PC-3 (cell line): ENCODE results near the gene BCR. TPM values are rescaled to one million over a fixed set of nuclear protein-coding genes. Genes with fewer than 3 reads are reported as not detected.

Experiments used
- ATAC-seq: fragments of 200-7000 bp; cut with Tn5 transposase; 2 replicates; pipeline ENCODE4 v1.9.1; 2020; ENCODE audit warnings: mild to moderate bottlenecking, moderate library complexity
- BruUV-seq: library from RNA; stranded (reverse); fragments of 400-500 nt; replicated peaks from 2 replicates; lab custom pipeline; 2021; lab: Mats Ljungman, UMichigan
- CTCF ChIA-PET: fragments of 300-600 bp; sonication (Branson Sonifier 250); formaldehyde crosslinking; loops from one replicate; lab custom pipeline; 2022; ENCODE audit warnings: antibody characterized with exemption; lab: Charles Lee
- POLR2A ChIA-PET: fragments of 300-600 bp; sonication (Branson Sonifier 250); formaldehyde crosslinking; loops from one replicate; lab custom pipeline; 2022; ENCODE audit warnings: antibody characterized with exemption; ENCODE audit not compliant: unreplicated experiment; lab: Charles Lee
- DNase-seq: peaks from one replicate; pipeline ENCODE4 v3.0.0-alpha.2; 2015
- H2AFZ ChIP-seq: fragments of 300-600 bp; sonication (generic); 2 replicates; pipeline ENCODE4 v1.6.0; 2016; ENCODE audit warnings: antibody characterized with exemption, low read length
- H3F3A ChIP-seq: fragments of 300-600 bp; sonication (generic); one replicate; pipeline ENCODE4 v1.6.0; 2017; ENCODE audit warnings: antibody characterized with exemption, low read length, control low read depth, mild to moderate bottlenecking; ENCODE audit not compliant: unreplicated experiment
- H3K27ac ChIP-seq: fragments of 300-600 bp; sonication (generic); 2 replicates; pipeline ENCODE4 v1.5.1; 2016; ENCODE audit warnings: mild to moderate bottlenecking, low read length
- H3K27me3 ChIP-seq: fragments of 300-600 bp; sonication (generic); 2 replicates; pipeline ENCODE4 v1.6.1; 2016; ENCODE audit warnings: low read length, mixed read lengths
- H3K36me3 ChIP-seq: fragments of 300-600 bp; sonication (generic); 2 replicates; pipeline ENCODE4 v1.6.1; 2016; ENCODE audit warnings: low read depth, mixed run types, low read length, mixed read lengths
- H3K4me1 ChIP-seq: fragments of 300-600 bp; sonication (generic); 2 replicates; pipeline ENCODE4 v1.5.1; 2016; ENCODE audit warnings: low read length; ENCODE audit not compliant: insufficient read depth
- H3K4me2 ChIP-seq: fragments of 300-600 bp; sonication (generic); 2 replicates; pipeline ENCODE4 v1.6.0; 2016; ENCODE audit warnings: low read length
- H3K4me3 ChIP-seq: fragments of 300-600 bp; sonication (generic); 2 replicates; pipeline ENCODE4 v1.5.1; 2016; ENCODE audit warnings: mild to moderate bottlenecking, low read length, mixed read lengths
- H3K79me2 ChIP-seq: fragments of 300-600 bp; sonication (generic); 2 replicates; pipeline ENCODE4 v1.6.1; 2017; ENCODE audit warnings: low read length, mixed read lengths
- H3K9ac ChIP-seq: fragments of 300-600 bp; sonication (generic); 2 replicates; pipeline ENCODE4 v1.6.0; 2016; ENCODE audit warnings: mild to moderate bottlenecking, low read length
- H3K9me2 ChIP-seq: fragments of 300-600 bp; sonication (generic); replicated peaks from 2 replicates; pipeline ENCODE4 v1.6.1; 2016; ENCODE audit warnings: mixed run types, low read length, mixed read lengths
- H3K9me3 ChIP-seq: fragments of 300-600 bp; sonication (generic); 2 replicates; pipeline ENCODE4 v1.6.1; 2016; ENCODE audit warnings: low read length, mixed read lengths
- H4K20me1 ChIP-seq: fragments of 300-600 bp; sonication (generic); 2 replicates; pipeline ENCODE4 v1.6.1; 2016; ENCODE audit warnings: low read length, mixed read lengths
- CTCF ChIP-seq: fragments of 300-600 bp; sonication (generic); conservative IDR thresholded peaks from 2 replicates; pipeline ENCODE4 v1.5.1; 2017; ENCODE audit warnings: antibody characterized with exemption, low read depth, mild to moderate bottlenecking, low read length
- EZH2 ChIP-seq: fragments of 300-600 bp; sonication (generic); IDR thresholded peaks from one replicate; pipeline ENCODE4 v1.6.1; 2017; ENCODE audit warnings: antibody characterized with exemption, mild to moderate bottlenecking, low read length; ENCODE audit not compliant: unreplicated experiment
- EZH2phosphoT487 ChIP-seq: fragments of 300-600 bp; sonication (generic); IDR thresholded peaks from 2 replicates; pipeline ENCODE4 v1.6.1; 2018; ENCODE audit warnings: mild to moderate bottlenecking, antibody characterized with exemption, low read length, borderline replicate concordance
- intact Hi-C: fragments of 100-400 bp; cut with micrococcal nuclease; formaldehyde crosslinking; loops from 2 replicates; pipeline ENCODE4 v1.9.0; 2023
- total RNA-seq: library from RNA; depleted of rRNA; stranded (reverse); fragments of >200 nt; gene quantifications from 2 replicates; pipeline ENCODE4 v1.2.3, GENCODE V29; 2014

Gene BCR
- total RNA-seq, 1 experiment from 2014 or later = 36.8 TPM

- no TSS peak for BruUV-seq
- Histone ChIP-seq H2AFZ (no peak overlapping the region), H3K36me3 (no peaks in the 10 kb centered on the region), H3F3A (no peaks in the 10 kb centered on the region), H3K4me2 (no peak overlapping the region), H3K27me3 (no peaks in the 10 kb centered on the region), H3K9ac (no peak overlapping the region), H3K79me2 (peaks cover 99% of the 10 kb centered on the region), H3K4me3 (no peak overlapping the region), H3K27ac (no peak overlapping the region), H3K4me1 (peaks cover 30% of the 10 kb centered on the region), H4K20me1 (no peaks in the 10 kb centered on the region), H3K9me2 (no peaks in the 10 kb centered on the region), H3K9me3 (no peaks in the 10 kb centered on the region)
- CTCF ChIA-PET = no interaction called here
- intact Hi-C loops = no loop called here
- POLR2A ChIA-PET = no interaction called here
- ATAC-seq (no peak), DNase-seq (no peak)
- no peak for TF ChIP-seq EZH2phosphoT487
- TF ChIP-seq CTCF = no peak
- TF ChIP-seq EZH2 = no peak
Measured at GRCh38 chr22:23218867-23219251, 38.5 kb downstream of the BCR start.

GRCh38 chr22:23219317-23219716 is 39.0 kb downstream of the BCR start:
- H3K4me3 ChIP-seq = no peak overlapping the region
- POLR2A ChIA-PET = no interaction called here
- H3K4me1 ChIP-seq = peaks cover 30% of the 10 kb centered on the region
- H3K79me2 ChIP-seq = peaks cover 99% of the 10 kb centered on the region
- intact Hi-C loops = no loop called here
- CTCF ChIA-PET = no interaction called here
- TF ChIP-seq CTCF (no peak), EZH2phosphoT487 (no peak), EZH2 (no peak)
- H3F3A ChIP-seq = no peaks in the 10 kb centered on the region
- H4K20me1 ChIP-seq = no peaks in the 10 kb centered on the region
- no peaks in the 10 kb centered on the region for H3K9me3 ChIP-seq
- no peaks in the 10 kb centered on the region for H3K9me2 ChIP-seq
- H3K27me3 ChIP-seq = no peaks in the 10 kb centered on the region
- no peak overlapping the region for H3K27ac ChIP-seq
- no peak overlapping the region for H3K9ac ChIP-seq
- no peak overlapping the region for H2AFZ ChIP-seq
- DNase-seq (no peak), ATAC-seq (no peak)
- no peak overlapping the region for H3K4me2 ChIP-seq
- no TSS peak for BruUV-seq
- H3K36me3 ChIP-seq = no peaks in the 10 kb centered on the region

DNA sequence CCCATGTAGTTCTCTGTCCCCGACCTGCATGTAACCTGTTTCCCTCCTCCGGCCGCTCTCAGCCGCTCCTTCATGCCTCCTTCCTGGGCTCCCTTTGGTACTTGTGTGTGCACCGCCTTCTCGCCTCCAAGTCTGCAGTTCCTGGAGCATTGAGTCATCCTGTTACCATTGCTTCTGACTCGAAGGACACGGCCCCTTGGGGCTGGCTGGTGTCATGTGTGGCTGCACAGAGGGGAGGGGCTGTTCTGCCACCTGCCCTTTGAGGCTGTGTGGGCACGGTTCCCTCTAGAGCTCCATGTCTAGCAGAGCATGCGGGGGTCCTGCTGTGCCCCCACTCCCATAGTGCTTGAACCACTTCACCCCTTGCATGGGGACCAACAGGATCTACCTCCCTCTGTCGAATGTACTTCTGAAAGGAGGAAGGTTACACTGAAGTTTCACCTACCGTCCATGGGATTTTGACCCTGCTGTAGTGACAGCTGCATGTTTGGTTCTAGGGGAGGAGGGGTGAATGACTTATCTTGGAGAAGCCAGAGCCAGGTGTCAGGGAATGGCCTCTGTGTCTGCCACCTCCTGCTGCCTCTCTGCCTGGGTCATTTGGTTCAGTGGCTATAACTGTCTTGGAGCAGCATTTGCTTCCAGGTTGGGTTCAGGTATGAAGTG is 39.6 kb downstream of the BCR start:
- Histone ChIP-seq H3K9ac (no peak overlapping the region), H3K9me3 (no peaks in the 10 kb centered on the region), H2AFZ (no peak overlapping the region), H3K27me3 (no peaks in the 10 kb centered on the region), H3K9me2 (no peaks in the 10 kb centered on the region), H3K4me3 (no peak overlapping the region), H3K4me2 (no peak overlapping the region), H4K20me1 (no peaks in the 10 kb centered on the region), H3K36me3 (no peaks in the 10 kb centered on the region), H3K4me1 (peaks cover 32% of the 10 kb centered on the region), H3K27ac (no peak overlapping the region), H3K79me2 (peaks cover 94% of the 10 kb centered on the region), H3F3A (no peaks in the 10 kb centered on the region)
- ATAC-seq (peak; percentile 51; the same call in 1 of the 2 replicates), DNase-seq (peak; percentile 27)
- ChIA-PET POLR2A (no interaction called here), CTCF (no interaction called here)
- BruUV-seq = no TSS peak
- intact Hi-C loops = no loop called here
- TF ChIP-seq EZH2phosphoT487 = no peak
